Aorta (tissue), 5 donors: ENCODE results near the gene ELL2. TPM values are rescaled to one million over a fixed set of nuclear protein-coding genes. Genes with fewer than 3 reads are reported as not detected.
"Not testable (repeated sequence)": the region's sequence is repeated elsewhere in the genome, so short reads cannot be mapped to it uniquely, and the experiment has no call there.

ENCODE experiments used
- ATAC-seq: fragments of 200-7000 bp; cut with Tn5 transposase; one replicate; pipeline ENCODE4 v1.9.1; 2022; ENCODE audit warnings: moderate library complexity; ENCODE audit not compliant: low FRiP score
- DNase-seq, 2 donors: peaks; one replicate each; pipeline ENCODE4 v3.0.0-alpha.2; 2020
- H3K27ac ChIP-seq, 2 donors: one replicate each; pipeline ENCODE4 v1.5.1; 2013; ENCODE audit warnings: low read length in 2 of 2, mild to moderate bottlenecking in 2 of 2, moderate library complexity in 2 of 2, control low read depth in 1 of 2, inconsistent platforms in 1 of 2, low read depth in 1 of 2
- H3K27me3 ChIP-seq, 2 donors: one replicate each; pipeline ENCODE4 v1.6.1; 2013; ENCODE audit warnings: control low read depth in 1 of 2, low read length in 1 of 2, mild to moderate bottlenecking in 1 of 2, moderate library complexity in 1 of 2; ENCODE audit not compliant: insufficient read depth in 2 of 2, control insufficient read depth in 1 of 2
- H3K36me3 ChIP-seq, 2 donors: one replicate each; pipeline ENCODE4 v1.6.1; 2013; ENCODE audit warnings: control low read depth in 1 of 2, low read length in 1 of 2, mild to moderate bottlenecking in 1 of 2; ENCODE audit not compliant: insufficient read depth in 2 of 2, control insufficient read depth in 1 of 2
- H3K4me1 ChIP-seq, 2 donors: one replicate each; pipeline ENCODE4 v1.6.1; 2013; ENCODE audit warnings: low read length in 2 of 2, control low read depth in 1 of 2, mild to moderate bottlenecking in 1 of 2, moderate library complexity in 1 of 2; ENCODE audit not compliant: insufficient read depth in 2 of 2, control insufficient read depth in 1 of 2
- H3K4me3 ChIP-seq, 2 donors: one replicate each; pipeline ENCODE4 v1.5.1; 2013; ENCODE audit warnings: low read length in 2 of 2, control low read depth in 1 of 2, mild to moderate bottlenecking in 1 of 2
- H3K9me3 ChIP-seq: one replicate; pipeline ENCODE4 v1.6.1; 2013; ENCODE audit warnings: mild to moderate bottlenecking, low read length; ENCODE audit not compliant: control insufficient read depth
- WGBS, 2 donors: extraction: QIAGEN DNeasy Blood & Tissue Kit; methylation state at CpG; one replicate each; pipeline ENCODE4 v1.1.7; 2013; 5-methylcytosine and 5-hydroxymethylcytosine counted together
- intact Hi-C, 2 donors: fragments of 100-400 bp; cut with DNase I; formaldehyde crosslinking; loops; one replicate each; pipeline versions ENCODE4 v1.14.2 to v1.15.0; 2022
- polyA plus RNA-seq, 2 donors: library from polyadenylated mRNA; stranded (reverse); fragments of 200-250 nt; gene quantifications; one replicate each; pipeline ENCODE4 v1.2.3, GENCODE V29; 2013
- total RNA-seq, 2 donors: library from RNA; stranded (reverse); fragmentation: NEBNext Ultra II Directional; extraction: Animal tissue kit (Norgen Biotek cat#: 25700); gene quantifications; one replicate each; pipeline ENCODE4 v1.2.1, GENCODE V29; 2021
- donor health status: healthy with polysubstance abuse.
- donor health status: Bipolar disorder and iron deficiency.
- donor health status: DM: no; HTN: no; CAD: no.
- donor health status: DM: no; HTN: no; CAD: no.
- donor health status: DM: yes; HTN: yes; CAD: no.

The ELL2 gene
- total and polyA plus RNA-seq, 4 donors = 36.6 to 207 (median 77.9) TPM

GRCh38 chr5:95858023-95858461 lies 103.6 kb downstream of the ELL2 start:
- Histone ChIP-seq H3K27ac (peak overlapping the region; percentile 73 to 100), H3K27me3 (no peaks in the 10 kb centered on the region), H3K4me1 (peaks cover 0 to 7% of the 10 kb centered on the region in 2 donors), H3K36me3 (no peaks in the 10 kb centered on the region), H3K4me3 (no peak overlapping the region), H3K9me3 (no peaks in the 10 kb centered on the region)
- 6 to 9% methylated on average over 8 of the region's 8 CpGs for WGBS, 2 donors
- ATAC-seq (peak; percentile 61), DNase-seq (peak in 1 of 2 donors; percentile 78)
- intact Hi-C loops = loop anchor here (1.0 to 5.0 kb wide), 4 partner anchors 103 to 744 kb away; partner anchors contain the start of gene ELL2 (in 1 of the 2)

- Histone ChIP-seq H3K9me3 (no peaks in the 10 kb centered on the region), H3K27me3 (no peaks in the 10 kb centered on the region), H3K4me3 (no peak overlapping the region), H3K36me3 (no peaks in the 10 kb centered on the region), H3K27ac (peak overlapping the region; percentile 73 to 100), H3K4me1 (peaks cover 0 to 7% of the 10 kb centered on the region in 2 donors)
- DNase-seq = peak; percentile 71 to 81
- WGBS, 2 donors = 52 to 80% methylated on average over 12 of the region's 12 CpGs
- ATAC-seq = peak; percentile 69
- intact Hi-C loops = loop anchor here (5.0 kb wide), 1 partner anchor 745 kb away; no protein-coding TSS in a partner anchor
These were observed 104.3 kb downstream of the ELL2 start for GRCh38 chr5:95857185-95857945.

DNA sequence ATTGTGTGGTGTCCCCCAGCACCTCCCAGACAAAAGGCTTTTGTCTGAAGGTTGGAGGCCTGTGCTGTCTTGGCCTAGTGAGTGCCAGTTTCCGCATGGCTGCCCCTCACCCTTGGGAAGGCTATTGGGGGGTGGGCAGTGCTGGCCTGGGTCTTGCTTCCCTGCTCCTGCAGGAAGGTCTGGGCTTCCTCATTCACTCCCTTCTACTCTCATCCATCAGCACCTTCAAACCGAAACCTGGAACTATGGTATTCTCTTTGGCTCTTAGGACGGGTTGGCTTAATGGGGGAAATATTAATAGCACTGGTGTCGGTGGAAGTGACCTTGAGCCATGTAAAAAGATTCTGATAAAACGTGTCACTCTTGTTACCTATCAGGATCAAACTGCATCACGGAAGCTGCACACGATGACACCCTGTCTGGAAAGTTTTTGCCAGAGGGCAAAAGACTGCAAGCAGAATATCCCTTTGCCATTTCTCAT lies 105.1 kb downstream of the ELL2 start:
- DNase-seq (no peak), ATAC-seq (no peak)
- 93% methylated on average over 7 of the region's 7 CpGs for WGBS, 2 donors
- no peak overlapping the region for H3K4me3 ChIP-seq
- peak overlapping the region in 1 of 2 donors; percentile 47 for H3K27ac ChIP-seq
- intact Hi-C loops = loop anchor here (5.0 kb wide), 1 partner anchor 746 kb away; no protein-coding TSS in a partner anchor
- H3K9me3 ChIP-seq = no peaks in the 10 kb centered on the region
- no peaks in the 10 kb centered on the region for H3K27me3 ChIP-seq
- H3K4me1 ChIP-seq = peaks cover 0 to 6% of the 10 kb centered on the region in 2 donors
- no peaks in the 10 kb centered on the region for H3K36me3 ChIP-seq

DNA sequence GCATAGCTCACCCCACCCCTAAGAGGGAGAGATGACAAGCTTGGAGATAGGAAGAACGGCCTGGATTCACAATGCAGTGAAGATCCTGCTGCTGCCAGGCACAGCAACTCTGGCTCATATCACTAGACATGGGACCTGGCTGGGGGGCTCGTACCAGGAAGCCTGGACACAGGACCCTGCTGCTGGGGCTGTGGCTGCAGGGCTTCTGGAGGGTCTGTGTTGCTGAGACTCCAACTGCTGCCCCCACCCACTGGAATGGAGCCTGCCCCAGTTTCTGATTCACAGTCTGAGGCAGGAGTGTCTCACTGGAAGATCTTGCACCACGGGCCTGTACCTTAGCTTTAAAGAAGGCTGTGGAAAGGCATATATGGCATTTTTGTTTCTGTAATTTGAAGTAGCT lies 108.2 kb downstream of the ELL2 start:
- intact Hi-C loops = no loop called here
- H3K27ac ChIP-seq = no peak overlapping the region
- H3K36me3 ChIP-seq = no peaks in the 10 kb centered on the region
- H3K9me3 ChIP-seq = no peaks in the 10 kb centered on the region
- no peak for ATAC-seq
- peaks cover 0 to 6% of the 10 kb centered on the region in 2 donors for H3K4me1 ChIP-seq
- no peaks in the 10 kb centered on the region for H3K27me3 ChIP-seq
- 91 to 94% methylated on average over 3 of the region's 3 CpGs for WGBS, 2 donors
- H3K4me3 ChIP-seq = no peak overlapping the region
- no peak for DNase-seq

DNA sequence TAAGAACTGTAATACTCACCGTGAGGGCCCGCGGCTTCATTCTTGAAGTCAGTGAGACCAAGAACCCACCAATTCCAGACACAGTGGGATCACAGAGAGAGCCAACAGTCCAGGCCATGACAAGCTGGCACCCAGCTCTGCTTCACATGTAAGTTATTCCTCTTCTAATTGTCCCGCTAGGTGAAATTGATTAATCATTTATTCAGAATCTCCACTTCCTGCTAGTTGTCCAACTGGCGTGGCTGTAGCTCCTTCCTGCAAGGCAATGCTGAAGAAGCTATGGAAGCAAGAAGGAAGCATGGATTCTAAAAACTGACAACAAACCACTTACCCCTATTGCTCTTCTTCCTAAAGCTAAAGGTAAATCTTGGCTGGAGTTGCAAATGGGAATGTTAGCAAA lies 109.1 kb downstream of the ELL2 start:
- H3K27me3 ChIP-seq = no peaks in the 10 kb centered on the region
- no peaks in the 10 kb centered on the region for H3K4me1 ChIP-seq
- DNase-seq (no peak), ATAC-seq (no peak)
- intact Hi-C loops = no loop called here
- WGBS, 2 donors = 93 to 98% methylated on average over 5 of the region's 5 CpGs
- H3K9me3 ChIP-seq = no peaks in the 10 kb centered on the region
- H3K4me3 ChIP-seq = no peak overlapping the region
- H3K27ac ChIP-seq = no peak overlapping the region
- no peaks in the 10 kb centered on the region for H3K36me3 ChIP-seq

GRCh38 chr5:95851141-95851540 lies 110.5 kb downstream of the ELL2 start:
- H3K4me3 ChIP-seq, ATAC-seq, H3K27me3 ChIP-seq, H3K36me3 ChIP-seq, H3K27ac ChIP-seq, H3K4me1 ChIP-seq, DNase-seq, intact Hi-C loops, H3K9me3 ChIP-seq: not testable (repeated sequence)
- 98% methylated on average over 30 to 34 of the region's 34 CpGs for WGBS, 2 donors

DNA sequence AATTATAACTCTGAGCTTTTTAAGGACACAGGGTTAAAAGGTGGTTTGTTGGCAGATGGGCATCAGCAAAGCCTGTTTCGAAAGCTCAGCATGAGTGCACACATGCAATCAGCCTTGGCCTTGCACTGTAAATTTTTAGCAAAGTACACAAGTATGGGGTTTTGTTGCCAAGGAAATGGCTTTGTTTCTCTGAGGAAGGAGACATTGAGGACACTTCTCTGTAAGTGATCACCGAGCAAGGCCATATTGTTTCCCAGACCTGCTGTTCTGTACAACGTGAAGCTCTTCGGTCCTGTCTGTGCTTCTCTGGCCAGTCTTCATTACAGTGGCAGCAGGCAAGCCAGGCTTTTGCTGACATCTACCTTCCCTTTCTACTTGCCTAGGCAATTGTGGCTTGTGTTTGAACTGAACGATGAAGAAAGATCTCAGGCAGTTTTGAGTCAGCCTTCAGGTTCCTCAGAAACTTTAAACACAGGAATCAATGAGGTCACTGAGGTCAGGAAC lies 111.2 kb downstream of the ELL2 start:
- WGBS, 2 donors = 84 to 85% methylated on average over 5 of the region's 5 CpGs
- no peak for ATAC-seq
- no peaks in the 10 kb centered on the region for H3K36me3 ChIP-seq
- no peak overlapping the region for H3K27ac ChIP-seq
- intact Hi-C loops = no loop called here
- H3K9me3 ChIP-seq = no peaks in the 10 kb centered on the region
- H3K4me3 ChIP-seq = no peak overlapping the region
- H3K4me1 ChIP-seq = no peaks in the 10 kb centered on the region
- no peaks in the 10 kb centered on the region for H3K27me3 ChIP-seq
- DNase-seq = no peak

- 78 to 92% methylated on average over 3 of the region's 3 CpGs for WGBS, 2 donors
- intact Hi-C loops = loop anchor here (5.0 kb wide), 4 partner anchors 116 to 201 kb away; partner anchors contain the start of genes RFESD (in 1 of the 2) and RHOBTB3 (in 1 of the 2)
- ATAC-seq = no peak
These were observed 113.0 kb downstream of the ELL2 start for GRCh38 chr5:95848701-95849100.

More at GRCh38 chr5:95848701-95849100, 113.0 kb downstream of the ELL2 start:
- no peaks in the 10 kb centered on the region for H3K9me3 ChIP-seq
- no peaks in the 10 kb centered on the region for H3K4me1 ChIP-seq
- DNase-seq = no peak
- H3K4me3 ChIP-seq = no peak overlapping the region
- no peak overlapping the region for H3K27ac ChIP-seq
- H3K36me3 ChIP-seq = no peaks in the 10 kb centered on the region
- no peaks in the 10 kb centered on the region for H3K27me3 ChIP-seq
